SK-N-SH (cell line): ENCODE results near the gene ADIRF. TPM values are rescaled to one million over a fixed set of nuclear protein-coding genes. Genes with fewer than 3 reads are reported as not detected.

Source experiments
- CTCF ChIA-PET: fragments of 300-600, 350-600 bp; formaldehyde crosslinking; extraction: SDS; loops from one replicate; lab custom pipeline; 2021; lab: Yijun Ruan, JAX
- POLR2A ChIA-PET: fragments of 350-600 bp; sonication (Branson Sonifier 250); formaldehyde crosslinking; extraction: SDS; loops from one replicate; lab custom pipeline; 2020; ENCODE audit warnings: antibody characterized with exemption, inconsistent platforms; lab: Yijun Ruan, JAX
- DNase-seq: peaks from one replicate; pipeline ENCODE4 v3.0.0; 2012
- H2AFZ ChIP-seq: fragments of 200-600 bp; sonication (generic); 2 replicates; pipeline ENCODE4 v1.8.1; 2016; ENCODE audit warnings: antibody characterized with exemption, mild to moderate bottlenecking, low read depth
- H3F3A ChIP-seq: fragments of 200-600 bp; sonication (generic); replicated peaks from 2 replicates; pipeline ENCODE3; 2016; ENCODE audit warnings: antibody characterized with exemption, mild to moderate bottlenecking; ENCODE audit not compliant: insufficient read depth
- H3K27ac ChIP-seq, 2 experiments: fragments of 200-500 bp in 1 of 2; fragments of 200-600 bp in 1 of 2; sonication (Bioruptor generic) in 1 of 2; sonication (generic), shearing (Covaris generic) in 1 of 2; 2 replicates each; pipeline versions ENCODE4 v1.5.1 to v1.6.1; 2014 to 2016; ENCODE audit warnings: low read depth in 2 of 2, inconsistent platforms in 1 of 2, low read length in 1 of 2, mild to moderate bottlenecking in 1 of 2, mixed read lengths in 1 of 2
- H3K27me3 ChIP-seq: fragments of 200-600 bp; sonication (generic), shearing (Covaris generic); 2 replicates; pipeline ENCODE4 v1.6.1; 2016; ENCODE audit warnings: mixed run types; ENCODE audit not compliant: insufficient read depth
- H3K36me3 ChIP-seq, 2 experiments: fragments of 200-500 bp in 1 of 2; fragments of 200-600 bp in 1 of 2; sonication (Bioruptor generic) in 1 of 2; sonication (generic) in 1 of 2; replicated peaks in 1 of 2; 2 replicates each; pipeline versions ENCODE3 to v1.5.1; 2014 to 2016; ENCODE audit warnings: low read length in 1 of 2, mild to moderate bottlenecking in 1 of 2; ENCODE audit not compliant: insufficient read depth in 2 of 2, control insufficient read depth in 1 of 2
- H3K4me1 ChIP-seq, 2 experiments: fragments of 200-500 bp in 1 of 2; fragments of 200-600 bp in 1 of 2; sonication (Bioruptor generic) in 1 of 2; sonication (generic), shearing (Covaris generic) in 1 of 2; 2 replicates each; pipeline versions ENCODE4 v1.5.1 to v1.6.1; 2014 to 2016; ENCODE audit warnings: low read depth in 1 of 2, low read length in 1 of 2, mixed run types in 1 of 2; ENCODE audit not compliant: insufficient read depth in 2 of 2, control insufficient read depth in 1 of 2
- H3K4me2 ChIP-seq: fragments of 200-600 bp; sonication (generic), shearing (Covaris generic); 2 replicates; pipeline ENCODE4 v1.6.1; 2017; ENCODE audit warnings: mixed run types
- H3K4me3 ChIP-seq, 2 experiments: fragments of 200-500 bp in 1 of 2; fragments of 200-600 bp in 1 of 2; sonication (Bioruptor generic) in 1 of 2; sonication (generic), shearing (Covaris generic) in 1 of 2; 2 replicates each; pipeline versions ENCODE4 v1.5.1 to v1.8.1; 2014 to 2016; ENCODE audit warnings: low read depth in 2 of 2, inconsistent platforms in 1 of 2, low read length in 1 of 2, mild to moderate bottlenecking in 1 of 2, mixed read lengths in 1 of 2, moderate library complexity in 1 of 2
- H3K79me2 ChIP-seq: fragments of 200-600 bp; sonication (generic); 2 replicates; pipeline ENCODE4 v1.8.1; 2017; ENCODE audit warnings: mild to moderate bottlenecking; ENCODE audit not compliant: insufficient read depth
- H3K9ac ChIP-seq: fragments of 200-600 bp; sonication (generic); 2 replicates; pipeline ENCODE4 v1.6.1; 2017; ENCODE audit warnings: mixed run types
- H3K9me2 ChIP-seq: fragments of 200-600 bp; sonication (generic); 2 replicates; pipeline ENCODE4 v1.6.1; 2017; ENCODE audit warnings: mixed run types
- H3K9me3 ChIP-seq: fragments of 200-600 bp; sonication (generic); 2 replicates; pipeline ENCODE4 v1.6.1; 2017; ENCODE audit warnings: mixed run types, mild to moderate bottlenecking, moderate library complexity
- H4K20me1 ChIP-seq: fragments of 200-600 bp; sonication (generic); 2 replicates; pipeline ENCODE4 v1.6.1; 2017; ENCODE audit warnings: mild to moderate bottlenecking, mixed run types; ENCODE audit not compliant: insufficient read depth
- CHD2 ChIP-seq: fragments of 150-350 bp; IDR thresholded peaks from 2 replicates; pipeline ENCODE4 v1.6.1; 2018; ENCODE audit warnings: low read length; ENCODE audit not compliant: partially characterized antibody
- CTCF ChIP-seq: fragments of 200-600 bp; sonication (generic); IDR thresholded peaks from 2 replicates; pipeline ENCODE4 v1.6.1; 2017; ENCODE audit warnings: antibody characterized with exemption, mild to moderate bottlenecking, moderate library complexity
- GABPA ChIP-seq: IDR thresholded peaks from 2 replicates; pipeline ENCODE4 v1.4.0; 2012; ENCODE audit warnings: low read depth, mild to moderate bottlenecking
- GATA2 ChIP-seq: sonication (generic); formaldehyde crosslinking; IDR thresholded peaks from 2 replicates; pipeline ENCODE4 v1.5.0; 2020; ENCODE audit warnings: mild to moderate bottlenecking, missing genetic modification reagents
- NRF1 ChIP-seq: IDR thresholded peaks from 2 replicates; pipeline ENCODE4 v1.6.1; 2012; ENCODE audit warnings: low read depth, mild to moderate bottlenecking, low read length
- RAD21 ChIP-seq: IDR thresholded peaks from 2 replicates; pipeline ENCODE4 v1.6.1; 2012; ENCODE audit warnings: mild to moderate bottlenecking, low read length
- RXRA ChIP-seq: IDR thresholded peaks from 2 replicates; pipeline ENCODE4 v1.4.0; 2012; ENCODE audit warnings: low read depth, mild to moderate bottlenecking, borderline replicate concordance
- USF2 ChIP-seq: fragments of 150-350 bp; IDR thresholded peaks from 2 replicates; pipeline ENCODE4 v1.6.1; 2017; ENCODE audit warnings: antibody characterized with exemption, low read length, low read depth, borderline replicate concordance
- YY1 ChIP-seq: IDR thresholded peaks from 2 replicates; pipeline ENCODE4 v1.4.0; 2012; ENCODE audit warnings: low read depth, mild to moderate bottlenecking
- WGBS: methylation state at CpG from one replicate; pipeline ENCODE4 v1.1.6; 2017; ENCODE audit warnings: low lambda C conversion rate; 5-methylcytosine and 5-hydroxymethylcytosine counted together
- polyA plus RNA-seq, 3 experiments: library from polyadenylated mRNA; depleted of rRNA; stranded (reverse); fragments of >200 nt; gene quantifications; 2 replicates each; pipeline ENCODE4 v1.2.3, GENCODE V29; 2012

Gene ADIRF
- polyA plus RNA-seq, 1 of the 3 experiments (the other 2 are of a cell fraction) = not detected

- H3K79me2 ChIP-seq = no peaks in the 10 kb centered on the region
- no peaks in the 10 kb centered on the region for H3F3A ChIP-seq
- H3K4me2 ChIP-seq = no peak overlapping the region
- WGBS = 97% methylated on average over 4 of the region's 7 CpGs
- no peak overlapping the region for H3K27ac ChIP-seq
- H3K9me3 ChIP-seq = no peaks in the 10 kb centered on the region
- H3K4me3 ChIP-seq = no peak overlapping the region
- no peak overlapping the region for H2AFZ ChIP-seq
- POLR2A ChIA-PET = no interaction called here
- H3K27me3 ChIP-seq = no peaks in the 10 kb centered on the region
- H3K36me3 ChIP-seq = no peaks in the 10 kb centered on the region
- DNase-seq = no peak
- TF ChIP-seq NRF1 (no peak), GATA2 (CRISPR knock-in tag) (no peak), CTCF (no peak)
- H3K9me2 ChIP-seq = no peaks in the 10 kb centered on the region
- H3K4me1 ChIP-seq = peaks cover 0 to 6% of the 10 kb centered on the region in 2 experiments; a peak in 1 of 4 replicates
- CTCF ChIA-PET = interaction anchor here (1.1 to 3.3 kb wide), 3 partner anchors 29 to 537 kb away, joined by 3 to 23 read pairs (median 3); partner anchors contain the start of gene MINPP1
- H4K20me1 ChIP-seq = no peaks in the 10 kb centered on the region
- H3K9ac ChIP-seq = no peak overlapping the region
These were observed 771 bp upstream of the ADIRF start for GRCh38 chr10:86967481-86967941.

DNA sequence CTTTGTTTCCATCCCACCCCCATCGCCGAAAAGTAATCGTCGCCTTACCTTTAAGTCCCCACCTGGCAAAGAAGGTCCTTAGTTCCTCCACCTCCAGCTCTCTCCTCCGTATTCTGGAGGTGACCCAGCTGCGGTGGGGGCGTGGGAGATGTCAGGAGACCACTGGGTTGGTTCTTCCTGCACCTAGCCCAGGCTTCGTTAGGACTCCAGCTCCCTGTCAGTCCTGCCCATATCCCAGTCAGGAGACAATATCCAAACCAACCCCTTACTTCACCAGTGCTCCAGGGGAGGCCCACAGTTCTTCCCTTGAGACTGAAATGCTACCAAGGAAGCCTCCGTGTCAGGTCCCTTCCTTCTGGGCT lies 693 bp downstream of the ADIRF start:
- Histone ChIP-seq H3K9me2 (no peaks in the 10 kb centered on the region), H3K27ac (no peak overlapping the region), H3K36me3 (no peaks in the 10 kb centered on the region), H3F3A (no peaks in the 10 kb centered on the region), H3K9me3 (no peaks in the 10 kb centered on the region), H3K4me2 (no peak overlapping the region), H2AFZ (no peak overlapping the region), H3K4me1 (peaks cover 0 to 6% of the 10 kb centered on the region in 2 experiments; a peak in 1 of 4 replicates), H3K4me3 (no peak overlapping the region), H3K9ac (no peak overlapping the region), H3K27me3 (no peaks in the 10 kb centered on the region), H4K20me1 (no peaks in the 10 kb centered on the region), H3K79me2 (no peaks in the 10 kb centered on the region)
- CTCF ChIA-PET = interaction anchor here (1.2 to 1.4 kb wide), 2 partner anchors 10 to 30 kb away, joined by 4 to 5 read pairs; partner anchors contain the start of gene SNCG
- POLR2A ChIA-PET = no interaction called here
- DNase-seq = no peak
- WGBS = 96% methylated on average over 8 of the region's 9 CpGs
- TF ChIP-seq RXRA = no peak
- TF ChIP-seq GATA2 (CRISPR knock-in tag) = no peak
- no peak for TF ChIP-seq YY1
- TF ChIP-seq CHD2 = no peak
- no peak for TF ChIP-seq USF2
- no peak for TF ChIP-seq RAD21
- no peak for TF ChIP-seq NRF1
- TF ChIP-seq GABPA = no peak
